OCI-LY1 (cell line): ENCODE data around the gene RASAL2.

Experiments
- CTCF ChIP-seq: fragments of 200-600 bp; sonication (generic), shearing (Covaris generic); IDR thresholded peaks from 2 replicates; pipeline ENCODE4 v1.5.1; 2017; ENCODE audit warnings: mild to moderate bottlenecking, antibody characterized with exemption, low read length, moderate library complexity, mixed read lengths
- EZH2 ChIP-seq: fragments of 200-600 bp; sonication (generic), shearing (Covaris generic); IDR thresholded peaks from 2 replicates; pipeline ENCODE4 v1.8.0; 2017; ENCODE audit warnings: borderline replicate concordance, mixed run types, mild to moderate bottlenecking, antibody characterized with exemption, low read length, moderate library complexity, mixed read lengths

DNA sequence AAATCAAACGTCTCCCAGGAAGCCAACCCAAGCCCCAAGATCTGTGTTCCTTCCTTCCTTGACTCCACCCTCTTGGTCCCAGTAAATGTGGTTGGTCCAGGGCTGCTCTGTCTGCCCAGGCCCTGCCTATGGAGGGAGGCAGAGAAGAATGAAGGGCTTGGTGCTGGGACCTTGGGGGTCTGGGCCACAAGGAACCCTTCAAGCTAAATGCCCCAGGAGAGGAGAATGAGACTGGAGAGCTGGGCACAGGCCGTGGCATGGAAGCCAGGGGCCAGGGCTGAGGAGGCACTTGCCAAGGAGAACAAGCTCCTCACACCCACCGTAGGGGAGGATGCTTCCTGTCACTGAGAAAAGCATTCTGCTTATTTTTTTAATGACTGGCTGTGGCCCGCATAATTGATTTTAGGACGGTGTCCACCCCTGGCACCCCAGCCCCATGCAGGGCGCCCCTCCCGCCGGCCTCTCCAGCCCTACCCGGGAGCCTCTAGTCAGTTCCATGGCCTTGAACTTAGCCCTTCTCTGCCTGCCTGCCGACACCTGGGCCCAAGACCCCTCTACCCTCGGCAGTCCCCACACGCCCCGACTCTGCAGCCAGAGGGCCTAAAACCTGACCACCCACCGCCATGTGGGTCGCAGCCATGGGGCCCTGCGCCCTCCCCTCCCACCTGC is 402.0 kb downstream of the RASAL2 start:
- TF ChIP-seq CTCF (no peak), EZH2 (no peak)
